Neural progenitor cell (in vitro differentiated cells): ENCODE results near the gene ODC1. TPM values are rescaled to one million over a fixed set of nuclear protein-coding genes. Genes with fewer than 3 reads are reported as not detected.

Source experiments
- DNase-seq: peaks from one replicate; pipeline ENCODE4 v3.0.0-alpha.2; 2016; ENCODE audit warnings: low spot score
- H2AFZ ChIP-seq: fragments of 200-600 bp; sonication (generic); replicated peaks from 2 replicates; pipeline ENCODE4 v1.6.1; 2016; ENCODE audit warnings: antibody characterized with exemption
- H3F3A ChIP-seq: fragments of 200-600 bp; sonication (generic); 2 replicates; pipeline ENCODE4 v1.6.1; 2016; ENCODE audit warnings: antibody characterized with exemption, low read depth
- H3K27ac ChIP-seq: fragments of 200-600 bp; sonication (generic); 2 replicates; pipeline ENCODE4 v1.5.1; 2016; ENCODE audit warnings: mild to moderate bottlenecking
- H3K27me3 ChIP-seq: fragments of 200-600 bp; sonication (generic); 2 replicates; pipeline ENCODE4 v1.6.1; 2016; ENCODE audit warnings: mild to moderate bottlenecking, moderate library complexity
- H3K36me3 ChIP-seq: fragments of 200-600 bp; sonication (generic); 2 replicates; pipeline ENCODE4 v1.5.1; 2016
- H3K4me1 ChIP-seq: fragments of 200-600 bp; sonication (generic); 2 replicates; pipeline ENCODE4 v1.6.1; 2016; ENCODE audit warnings: mixed run types
- H3K4me2 ChIP-seq: fragments of 200-600 bp; sonication (generic); 2 replicates; pipeline ENCODE4 v1.6.1; 2016
- H3K4me3 ChIP-seq: fragments of 200-600 bp; sonication (generic); 2 replicates; pipeline ENCODE4 v1.5.1; 2016
- H3K79me2 ChIP-seq: fragments of 200-600 bp; sonication (generic); 2 replicates; pipeline ENCODE4 v1.6.1; 2016; ENCODE audit warnings: low read depth
- H3K9ac ChIP-seq: fragments of 200-600 bp; sonication (generic); 2 replicates; pipeline ENCODE4 v1.6.1; 2016
- H3K9me3 ChIP-seq: fragments of 200-600 bp; sonication (generic); 2 replicates; pipeline ENCODE4 v1.5.1; 2016; ENCODE audit warnings: low read depth
- H4K20me1 ChIP-seq: fragments of 200-600 bp; sonication (generic); 2 replicates; pipeline ENCODE4 v1.6.1; 2016; ENCODE audit warnings: low read depth
- H3K27ac Mint-ChIP-seq: 3 replicates; pipeline ENCODE4 v1.8.0; 2021; ENCODE audit warnings: mixed read lengths
- H3K27me3 Mint-ChIP-seq: 2 replicates; pipeline ENCODE4 v1.8.0; 2022; ENCODE audit warnings: low read depth, mild to moderate bottlenecking, inconsistent platforms, moderate library complexity, mixed read lengths; ENCODE audit not compliant: insufficient read depth
- H3K36me3 Mint-ChIP-seq: 3 replicates; pipeline ENCODE4 v1.8.0; 2021; ENCODE audit warnings: mixed read lengths
- H3K4me1 Mint-ChIP-seq: 3 replicates; pipeline ENCODE4 v1.8.0; 2021; ENCODE audit warnings: mixed read lengths
- H3K4me3 Mint-ChIP-seq: 3 replicates; pipeline ENCODE4 v1.8.0; 2021; ENCODE audit warnings: mild to moderate bottlenecking, moderate library complexity, mixed read lengths
- H3K9me3 Mint-ChIP-seq: 3 replicates; pipeline ENCODE4 v1.8.0; 2020; ENCODE audit warnings: mixed read lengths
- EZH2 ChIP-seq: fragments of 200-600 bp; sonication (generic); IDR thresholded peaks from 2 replicates; pipeline ENCODE4 v1.6.1; 2017; ENCODE audit warnings: antibody characterized with exemption, mild to moderate bottlenecking, moderate library complexity
- EZH2phosphoT487 ChIP-seq: fragments of 200-600 bp; sonication (generic); IDR thresholded peaks from 2 replicates; pipeline ENCODE4 v1.6.1; 2017; ENCODE audit warnings: antibody characterized with exemption
- total RNA-seq: library from RNA; depleted of rRNA; stranded (reverse); fragments of >200 nt; gene quantifications from 2 replicates; pipeline ENCODE4 v1.2.3, GENCODE V29; 2015; ENCODE audit warnings: low replicate concordance
- TF ChIP-seq, protein P1 (sequence below): fragments of 200-600 bp; sonication (generic); IDR thresholded peaks from 2 replicates; pipeline ENCODE4 v1.5.1; 2017; ENCODE audit warnings: antibody characterized with exemption, mild to moderate bottlenecking

The ODC1 gene
- total RNA-seq, 1 donor from 2014 or later: 437 TPM

DNA sequence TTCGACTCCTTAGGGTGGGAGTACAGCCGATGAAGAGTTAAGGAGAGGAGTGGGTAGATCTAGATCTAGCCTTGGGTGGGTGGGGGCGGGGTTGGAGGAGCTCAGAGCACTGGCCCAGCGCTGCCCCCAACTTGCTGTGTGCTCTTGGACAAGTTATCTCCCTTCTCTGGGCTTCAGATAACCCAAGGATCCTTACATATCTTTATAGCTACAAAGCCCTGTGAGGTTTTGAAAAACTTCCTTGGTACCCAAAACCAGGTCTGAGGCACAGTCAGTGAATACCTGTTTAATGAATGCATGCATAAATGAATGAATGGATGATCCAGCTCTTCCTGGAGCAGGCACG, 1.3 kb upstream of the ODC1 start:
- peaks cover 5% of the 10 kb centered on the region for H3K36me3 ChIP-seq
- H3K9ac ChIP-seq: no peak overlapping the region
- Mint-ChIP-seq H3K27me3 (no peaks in the 10 kb centered on the region), H3K27ac (peak overlapping the region; percentile 25), H3K4me1 (peaks cover 45% of the 10 kb centered on the region), H3K4me3 (peak overlapping the region; percentile 83), H3K9me3 (no peaks in the 10 kb centered on the region), H3K36me3 (peaks cover 6% of the 10 kb centered on the region)
- TF ChIP-seq EZH2phosphoT487 (no peak), EZH2 (no peak)
- TF ChIP-seq, protein P1, sequence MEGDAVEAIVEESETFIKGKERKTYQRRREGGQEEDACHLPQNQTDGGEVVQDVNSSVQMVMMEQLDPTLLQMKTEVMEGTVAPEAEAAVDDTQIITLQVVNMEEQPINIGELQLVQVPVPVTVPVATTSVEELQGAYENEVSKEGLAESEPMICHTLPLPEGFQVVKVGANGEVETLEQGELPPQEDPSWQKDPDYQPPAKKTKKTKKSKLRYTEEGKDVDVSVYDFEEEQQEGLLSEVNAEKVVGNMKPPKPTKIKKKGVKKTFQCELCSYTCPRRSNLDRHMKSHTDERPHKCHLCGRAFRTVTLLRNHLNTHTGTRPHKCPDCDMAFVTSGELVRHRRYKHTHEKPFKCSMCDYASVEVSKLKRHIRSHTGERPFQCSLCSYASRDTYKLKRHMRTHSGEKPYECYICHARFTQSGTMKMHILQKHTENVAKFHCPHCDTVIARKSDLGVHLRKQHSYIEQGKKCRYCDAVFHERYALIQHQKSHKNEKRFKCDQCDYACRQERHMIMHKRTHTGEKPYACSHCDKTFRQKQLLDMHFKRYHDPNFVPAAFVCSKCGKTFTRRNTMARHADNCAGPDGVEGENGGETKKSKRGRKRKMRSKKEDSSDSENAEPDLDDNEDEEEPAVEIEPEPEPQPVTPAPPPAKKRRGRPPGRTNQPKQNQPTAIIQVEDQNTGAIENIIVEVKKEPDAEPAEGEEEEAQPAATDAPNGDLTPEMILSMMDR: no peak
- peaks cover 16% of the 10 kb centered on the region for H3F3A ChIP-seq
- peaks cover 15% of the 10 kb centered on the region for H3K27me3 ChIP-seq
- peaks cover 36% of the 10 kb centered on the region for H3K79me2 ChIP-seq
- H3K9me3 ChIP-seq: no peaks in the 10 kb centered on the region
- no peak for DNase-seq
- no peak overlapping the region for H3K27ac ChIP-seq
- peaks cover 32% of the 10 kb centered on the region for H3K4me1 ChIP-seq
- H2AFZ ChIP-seq: no peak overlapping the region
- H3K4me3 ChIP-seq: peak overlapping the region; percentile 52
- peaks cover 33% of the 10 kb centered on the region for H4K20me1 ChIP-seq
- H3K4me2 ChIP-seq: peak overlapping the region; percentile 83

DNA sequence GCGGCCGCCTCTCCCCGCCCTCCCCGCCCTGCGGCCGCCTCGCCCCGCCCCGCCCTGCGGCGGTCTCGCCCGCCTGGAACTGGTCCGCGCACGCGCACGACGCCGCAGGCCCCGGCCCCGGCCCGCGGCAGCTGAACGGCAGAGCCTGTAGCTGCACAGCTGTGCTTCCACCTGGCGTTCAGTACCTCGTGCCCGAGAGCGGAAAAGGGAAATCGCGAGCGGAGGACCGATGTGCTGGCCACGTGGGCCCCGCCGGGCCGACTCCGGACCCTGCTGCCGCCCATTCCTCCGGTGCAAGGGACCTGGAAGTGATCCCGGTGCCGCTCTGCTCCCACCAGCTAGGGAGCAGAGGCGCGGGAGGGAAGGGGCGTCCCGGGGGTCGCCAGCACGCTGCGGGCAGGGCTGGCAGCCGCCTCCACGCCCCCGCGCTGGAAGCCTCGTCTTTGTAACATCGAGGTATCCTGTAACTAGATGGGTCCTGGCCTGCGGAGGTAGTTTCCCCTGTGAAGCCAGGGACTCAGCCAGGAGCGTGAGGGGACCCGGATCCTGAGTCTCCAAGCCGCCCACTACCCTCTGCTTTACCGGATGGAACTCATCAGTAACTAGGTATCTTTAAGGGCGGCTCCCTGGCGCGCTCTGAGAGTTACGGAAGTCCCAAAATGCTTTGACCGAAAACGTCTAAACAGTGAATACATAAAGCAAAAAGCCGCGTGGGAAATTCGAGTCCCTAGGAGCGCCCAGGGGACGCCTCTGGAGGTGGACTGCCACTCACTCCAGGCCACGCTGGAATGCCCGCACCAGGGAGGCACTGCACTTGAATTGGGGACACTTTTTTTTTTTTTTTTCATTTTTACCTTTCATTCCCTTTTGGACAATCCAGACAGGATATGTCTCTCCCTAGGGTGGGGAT, 704 bp upstream of the ODC1 start:
- H3K4me1 Mint-ChIP-seq: peaks cover 45% of the 10 kb centered on the region
- no peaks in the 10 kb centered on the region for H3K27me3 Mint-ChIP-seq

DNA sequence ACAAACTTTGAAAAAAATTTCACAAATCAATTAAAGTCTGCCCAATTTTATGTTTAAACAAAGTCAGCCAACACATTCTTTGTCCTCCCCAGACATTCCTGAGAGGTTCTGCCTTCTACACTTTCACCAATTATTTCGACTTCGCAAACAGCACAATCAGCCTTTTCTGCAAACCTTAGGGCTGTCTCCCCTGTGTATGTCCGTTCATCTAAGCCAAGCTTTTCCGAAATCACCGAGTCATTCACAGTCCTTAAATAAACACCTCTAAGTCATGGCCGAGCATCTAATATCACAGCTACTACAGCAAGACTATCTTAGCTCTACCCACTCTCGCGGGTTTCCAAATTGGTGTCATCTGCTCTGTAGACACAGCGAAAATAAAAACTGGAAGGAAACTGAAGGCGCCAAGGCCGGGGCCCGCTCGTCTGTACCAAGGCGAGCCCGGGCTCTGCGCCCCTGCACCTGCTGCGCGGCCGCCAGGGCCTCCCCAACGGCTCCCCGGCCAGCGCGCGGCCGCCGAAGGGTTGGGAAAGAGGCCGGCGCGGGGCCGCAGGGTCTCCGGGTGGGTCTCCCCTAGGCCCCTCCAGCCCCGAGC, 730 bp downstream of the ODC1 start:
- H3K27me3 Mint-ChIP-seq: no peaks in the 10 kb centered on the region
- peaks cover 15% of the 10 kb centered on the region for H3K27me3 ChIP-seq
- H3K36me3 ChIP-seq: peaks cover 15% of the 10 kb centered on the region
- peak overlapping the region; percentile 59 for H3K9ac ChIP-seq
- H3K4me1 ChIP-seq: peaks cover 21% of the 10 kb centered on the region
- H3K27ac ChIP-seq: peak overlapping the region; percentile 93
- peak overlapping the region; percentile 67 for H3K4me3 ChIP-seq
- peak overlapping the region; percentile 96 for H3K4me3 Mint-ChIP-seq
- peak overlapping the region; percentile 90 for H3K27ac Mint-ChIP-seq
- no peak overlapping the region for H2AFZ ChIP-seq
- H3K4me1 Mint-ChIP-seq: peaks cover 38% of the 10 kb centered on the region
- peaks cover 41% of the 10 kb centered on the region for H3K79me2 ChIP-seq
- H4K20me1 ChIP-seq: peaks cover 49% of the 10 kb centered on the region
- peaks cover 10% of the 10 kb centered on the region for H3F3A ChIP-seq
- TF ChIP-seq EZH2phosphoT487 (no peak), EZH2 (no peak)
- TF ChIP-seq, protein P1: no peak
- H3K4me2 ChIP-seq: peak overlapping the region; percentile 97
- H3K36me3 Mint-ChIP-seq: peaks cover 18% of the 10 kb centered on the region
- peak; percentile 38 for DNase-seq
- no peaks in the 10 kb centered on the region for H3K9me3 ChIP-seq
- H3K9me3 Mint-ChIP-seq: no peaks in the 10 kb centered on the region

More for the DNA sequence above, 704 bp upstream of the ODC1 start:
- Histone ChIP-seq H3F3A (peaks cover 14% of the 10 kb centered on the region), H3K9ac (peak overlapping the region; percentile 51), H3K79me2 (peaks cover 41% of the 10 kb centered on the region), H3K27me3 (peaks cover 15% of the 10 kb centered on the region), H3K36me3 (peaks cover 6% of the 10 kb centered on the region), H3K4me3 (peak overlapping the region; percentile 52), H2AFZ (peak overlapping the region; percentile 65), H4K20me1 (peaks cover 39% of the 10 kb centered on the region), H3K9me3 (no peaks in the 10 kb centered on the region), H3K4me2 (peak overlapping the region; percentile 83), H3K4me1 (peaks cover 26% of the 10 kb centered on the region), H3K27ac (peak overlapping the region; percentile 76)
- peak overlapping the region; percentile 57 for H3K27ac Mint-ChIP-seq
- peaks cover 9% of the 10 kb centered on the region for H3K36me3 Mint-ChIP-seq
- no peaks in the 10 kb centered on the region for H3K9me3 Mint-ChIP-seq
- TF ChIP-seq, protein P1: peak; percentile 34
- TF ChIP-seq EZH2 (no peak), EZH2phosphoT487 (peak; percentile 16)
- peak overlapping the region; percentile 83 for H3K4me3 Mint-ChIP-seq
- peak; percentile 96 for DNase-seq
